Epithelial cell of esophagus (primary cell): ENCODE data around the gene SLC6A12.

Experiments used
- DNase-seq: peaks from one replicate; pipeline ENCODE4 v3.0.0; 2010; ENCODE audit warnings: low read depth
- H3K4me3 ChIP-seq: 2 replicates; pipeline ENCODE4 v1.5.1; 2011; ENCODE audit warnings: mild to moderate bottlenecking, low read length, control low read depth
- TF ChIP-seq, protein P1 (sequence below): IDR thresholded peaks from 2 replicates; pipeline ENCODE4 v1.5.1; 2011; ENCODE audit warnings: low read depth, mild to moderate bottlenecking, low read length, control low read depth, inconsistent platforms; ENCODE audit not compliant: insufficient read depth; ENCODE audit errors: missing control alignments

The SLC6A12 gene

DNA sequence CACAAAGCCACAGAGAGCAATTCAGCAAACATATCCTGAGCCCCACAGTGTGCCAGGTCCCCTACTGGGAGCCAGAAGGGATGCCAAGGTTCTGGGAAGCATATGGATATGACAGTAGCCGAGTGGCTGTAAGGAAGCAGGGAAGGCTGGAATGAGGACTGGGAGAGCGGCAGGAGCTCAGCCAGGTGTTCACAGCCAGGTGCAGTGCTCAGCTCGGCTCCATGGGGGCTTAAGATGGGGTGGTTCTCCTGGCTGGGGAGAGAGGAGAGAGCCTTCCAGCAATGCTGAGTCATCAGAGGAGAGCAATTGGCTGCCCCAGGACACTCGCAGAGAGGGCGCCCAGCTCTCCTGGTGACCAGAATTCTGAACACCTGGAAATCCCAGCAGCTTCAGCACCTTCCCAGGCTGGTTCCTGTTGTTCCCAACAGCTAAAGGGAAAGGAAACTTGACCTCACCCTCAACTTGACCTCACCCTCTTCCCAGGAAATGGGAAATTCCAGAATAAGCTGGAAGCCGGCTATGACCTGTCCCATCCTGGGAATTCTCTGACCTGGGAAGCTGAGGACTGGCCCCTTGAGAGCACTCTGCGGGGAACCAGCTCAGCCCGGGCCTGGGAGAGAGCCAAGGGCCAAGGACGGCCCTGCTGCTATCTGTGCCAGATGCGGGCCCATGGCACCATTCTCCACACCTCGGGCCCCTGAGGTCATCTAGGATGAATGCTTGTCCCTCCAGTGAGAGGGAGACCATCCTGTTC, 34.6 kb downstream of the SLC6A12 start:
- DNase-seq: no peak
- TF ChIP-seq, protein P1, sequence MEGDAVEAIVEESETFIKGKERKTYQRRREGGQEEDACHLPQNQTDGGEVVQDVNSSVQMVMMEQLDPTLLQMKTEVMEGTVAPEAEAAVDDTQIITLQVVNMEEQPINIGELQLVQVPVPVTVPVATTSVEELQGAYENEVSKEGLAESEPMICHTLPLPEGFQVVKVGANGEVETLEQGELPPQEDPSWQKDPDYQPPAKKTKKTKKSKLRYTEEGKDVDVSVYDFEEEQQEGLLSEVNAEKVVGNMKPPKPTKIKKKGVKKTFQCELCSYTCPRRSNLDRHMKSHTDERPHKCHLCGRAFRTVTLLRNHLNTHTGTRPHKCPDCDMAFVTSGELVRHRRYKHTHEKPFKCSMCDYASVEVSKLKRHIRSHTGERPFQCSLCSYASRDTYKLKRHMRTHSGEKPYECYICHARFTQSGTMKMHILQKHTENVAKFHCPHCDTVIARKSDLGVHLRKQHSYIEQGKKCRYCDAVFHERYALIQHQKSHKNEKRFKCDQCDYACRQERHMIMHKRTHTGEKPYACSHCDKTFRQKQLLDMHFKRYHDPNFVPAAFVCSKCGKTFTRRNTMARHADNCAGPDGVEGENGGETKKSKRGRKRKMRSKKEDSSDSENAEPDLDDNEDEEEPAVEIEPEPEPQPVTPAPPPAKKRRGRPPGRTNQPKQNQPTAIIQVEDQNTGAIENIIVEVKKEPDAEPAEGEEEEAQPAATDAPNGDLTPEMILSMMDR: no peak
- H3K4me3 ChIP-seq: no peak overlapping the region

DNA sequence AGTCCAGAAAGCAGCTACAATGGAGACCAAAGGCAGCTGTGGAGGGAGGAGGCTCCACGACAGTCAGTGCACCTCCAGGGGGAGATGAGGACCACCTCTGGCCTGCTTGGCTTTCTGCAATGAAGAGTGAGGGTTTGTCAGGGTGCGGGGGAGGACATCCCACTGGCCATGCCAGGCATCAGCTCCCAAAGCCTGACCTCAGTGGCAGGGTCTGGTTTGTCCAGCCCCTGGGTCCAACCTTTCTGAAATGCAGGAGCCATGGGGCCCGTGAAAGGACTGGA, 35.2 kb downstream of the SLC6A12 start:
- no peak overlapping the region for H3K4me3 ChIP-seq
- TF ChIP-seq, protein P1: no peak
- no peak for DNase-seq

DNA sequence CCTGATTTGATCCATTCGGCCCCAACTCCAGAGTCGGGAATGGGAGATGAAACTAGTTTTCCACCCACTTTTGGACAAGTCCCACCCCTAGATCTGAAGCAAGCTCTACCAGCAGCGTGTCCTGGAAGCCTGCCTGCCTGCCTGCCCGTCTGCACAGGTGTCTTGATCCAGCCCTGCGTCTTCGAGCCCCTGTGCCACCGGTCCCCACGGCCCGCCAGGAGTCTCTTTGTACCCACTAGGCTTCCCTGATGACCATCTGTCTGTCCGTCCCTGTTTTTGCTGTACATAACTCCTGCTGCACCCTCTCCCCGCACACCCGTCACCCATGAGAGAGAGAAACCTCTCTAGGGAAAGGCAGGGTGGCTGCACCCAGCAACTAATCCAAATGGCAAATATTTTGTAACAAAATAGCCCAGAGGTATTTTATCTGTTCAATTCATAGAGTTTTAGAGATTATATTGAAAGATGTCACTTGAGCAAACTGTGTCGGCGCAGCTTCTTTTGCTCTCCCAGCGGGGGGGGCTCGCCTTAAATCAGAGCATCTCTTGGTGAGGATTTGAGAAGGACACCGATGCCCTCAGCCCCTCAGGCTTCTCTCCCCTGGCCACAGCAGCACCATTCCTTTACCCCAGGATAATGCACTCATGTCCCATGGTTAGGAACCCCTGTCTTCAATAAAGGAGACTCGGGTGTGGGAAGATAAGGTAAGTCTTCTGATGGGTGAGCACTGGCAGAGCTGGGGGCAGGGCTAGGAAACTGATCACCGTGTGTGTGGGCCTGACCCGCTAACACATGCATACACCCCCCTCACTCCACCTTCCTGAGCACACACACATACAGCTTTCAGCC, 35.8 kb downstream of the SLC6A12 start:
- TF ChIP-seq, protein P1: no peak
- no peak overlapping the region for H3K4me3 ChIP-seq
- no peak for DNase-seq

DNA sequence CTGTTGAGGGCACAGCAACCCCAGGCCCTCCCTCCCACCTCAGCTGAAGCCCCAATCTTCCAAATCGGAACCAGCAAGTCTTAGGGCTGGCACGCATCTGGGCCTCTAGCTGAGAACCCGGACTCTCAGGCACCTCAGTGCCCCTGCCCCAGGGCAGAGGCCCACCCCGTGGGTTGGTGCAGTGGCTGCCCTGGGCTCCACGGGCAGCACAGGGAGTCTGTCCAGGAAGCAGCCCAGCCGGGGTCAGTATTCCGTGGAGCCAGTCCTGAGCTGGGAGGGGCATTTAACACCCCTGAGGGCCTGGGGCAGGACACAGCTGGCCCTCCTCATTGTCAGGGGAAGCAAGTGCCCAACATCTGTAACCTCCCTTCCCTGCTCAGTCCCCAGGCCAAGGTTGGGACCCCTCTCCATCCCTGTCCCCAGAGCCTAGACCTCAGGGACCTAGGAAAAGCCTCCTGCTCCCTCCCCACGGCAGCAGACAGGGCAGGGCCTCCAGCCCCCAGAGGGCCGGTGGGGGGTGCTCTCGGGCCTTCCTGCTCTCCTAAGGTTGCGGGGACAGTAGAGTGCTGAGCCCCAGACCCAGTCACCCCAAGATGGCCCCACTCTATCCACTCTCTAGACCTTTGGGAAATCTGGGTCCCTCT, 36.5 kb downstream of the SLC6A12 start:
- TF ChIP-seq, protein P1: no peak
- DNase-seq: no peak
- H3K4me3 ChIP-seq: no peak overlapping the region

DNA sequence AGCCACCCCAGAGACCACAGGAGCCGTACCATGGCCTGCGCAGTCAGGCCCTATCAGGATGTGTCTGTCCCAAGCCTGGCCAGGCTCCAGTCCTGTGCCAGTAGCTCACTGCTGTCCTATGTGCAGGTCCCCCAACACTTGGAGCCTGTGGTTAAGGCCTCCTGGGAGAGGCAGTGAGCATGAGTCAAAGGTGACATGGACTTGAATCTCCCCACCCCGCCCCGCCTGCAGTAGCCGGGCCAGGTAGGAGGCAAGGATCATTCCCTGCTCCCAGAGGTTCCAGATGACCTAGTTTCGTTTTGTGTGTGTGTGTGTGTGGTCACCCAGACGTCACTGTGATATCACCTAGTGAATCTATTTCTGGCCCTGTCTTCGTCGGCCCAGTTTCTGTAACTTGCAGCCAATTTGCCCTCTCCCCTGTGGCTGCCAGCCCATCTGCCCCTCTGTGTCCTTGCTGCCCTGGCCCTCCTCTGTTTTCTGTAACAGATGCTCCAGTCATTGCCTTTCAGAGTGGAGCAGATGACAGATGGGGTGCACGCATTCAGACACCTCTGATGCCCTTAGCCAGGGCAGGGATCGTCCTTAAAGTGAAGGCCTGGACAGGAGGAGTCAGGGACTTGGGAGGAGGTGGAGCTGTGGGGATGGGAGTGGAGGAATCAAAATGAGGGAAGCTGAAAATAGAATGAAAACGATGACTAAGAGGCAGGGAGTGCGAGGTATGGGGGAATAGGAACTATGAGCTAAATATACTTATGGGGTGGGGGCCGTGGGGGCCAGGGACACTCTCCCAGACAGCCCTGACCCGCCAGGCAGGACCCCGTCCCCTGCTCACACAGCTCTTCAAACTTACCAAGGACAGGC, 37.4 kb downstream of the SLC6A12 start:
- DNase-seq: no peak
- TF ChIP-seq, protein P1: no peak
- H3K4me3 ChIP-seq: no peak overlapping the region

DNA sequence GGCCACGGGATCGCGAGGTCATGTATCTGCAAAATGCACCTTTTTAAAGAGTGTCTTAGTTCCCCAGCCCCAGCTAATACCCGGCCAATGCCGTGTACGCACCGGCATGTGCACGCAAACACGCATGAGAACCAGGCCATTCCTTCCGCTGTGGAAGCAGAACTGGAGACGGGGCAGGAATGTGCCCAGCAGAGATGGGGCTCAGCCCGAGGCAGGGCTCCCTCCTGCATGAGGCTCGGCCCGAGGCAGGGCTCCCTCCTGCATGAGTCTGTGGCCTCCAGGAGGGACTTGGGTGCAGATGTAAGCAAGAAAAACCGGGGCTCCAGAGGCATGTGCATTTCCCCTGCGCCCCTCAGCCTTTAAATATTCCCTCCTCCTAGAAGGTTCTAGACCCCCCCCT, 38.2 kb downstream of the SLC6A12 start:
- TF ChIP-seq, protein P1: no peak
- DNase-seq: no peak
- H3K4me3 ChIP-seq: no peak overlapping the region
